GM12878 (cell line): ENCODE measurements around the gene MEGF6. TPM values are rescaled to one million over a fixed set of nuclear protein-coding genes. Genes with fewer than 3 reads are reported as not detected.

Experiments used
- ATAC-seq: fragments of 200-7000 bp; cut with Tn5 transposase; 3 replicates; pipeline ENCODE4 v1.9.1; 2020; ENCODE audit warnings: mild to moderate bottlenecking, moderate library complexity
- BruUV-seq: library from RNA; stranded (reverse); fragments of 400-500 nt; replicated peaks from 2 replicates; lab custom pipeline; 2021; lab: Mats Ljungman, UMichigan
- CTCF ChIA-PET: fragments of 300-600 bp; sonication (Branson Sonifier 250); formaldehyde crosslinking; extraction: SDS; loops from one replicate; lab custom pipeline; 2021; ENCODE audit warnings: inconsistent platforms; lab: Yijun Ruan, JAX
- POLR2A ChIA-PET: fragments of 350-600 bp; formaldehyde crosslinking; extraction: SDS; loops from one replicate; lab custom pipeline; 2021; ENCODE audit warnings: inconsistent platforms; lab: Charles Lee
- RAD21 ChIA-PET: fragments of 300-600 bp; sonication (Branson Sonifier 250); formaldehyde crosslinking; loops from one replicate; lab custom pipeline; 2023; ENCODE audit warnings: antibody characterized with exemption; ENCODE audit not compliant: unreplicated experiment; lab: Charles Lee
- SMC1A ChIA-PET: fragments of 300-600 bp; sonication (Branson Sonifier 250); formaldehyde crosslinking; loops from one replicate; lab custom pipeline; 2023; ENCODE audit not compliant: unreplicated experiment, uncharacterized antibody; lab: Charles Lee
- DNase-seq: peaks from one replicate; pipeline ENCODE4 v3.0.0-alpha.2; 2011; ENCODE audit warnings: low read depth, low spot score
- FAIRE-seq: peaks from 3 replicates; lab custom pipeline; 2011; peaks lifted over from hg19 to GRCh38; lab: Jason Lieb, UNC
- H2AFZ ChIP-seq: 2 replicates; pipeline ENCODE4 v1.6.0; 2011; ENCODE audit warnings: low read depth, low read length, control low read depth; ENCODE audit not compliant: control insufficient read depth
- H3K27ac ChIP-seq: 2 replicates; pipeline ENCODE4 v1.5.1; 2011; ENCODE audit warnings: control low read depth; ENCODE audit not compliant: control insufficient read depth, insufficient read depth
- H3K27me3 ChIP-seq, 2 experiments: replicated peaks in 1 of 2; 2 replicates each; pipeline versions ENCODE4 v1.6.0 to v1.6.1; 2011; ENCODE audit warnings: low read length in 1 of 2; ENCODE audit not compliant: control insufficient read depth in 2 of 2, insufficient read depth in 2 of 2
- H3K36me3 ChIP-seq, 2 experiments: 2 replicates each; pipeline ENCODE4 v1.5.1; 2011; ENCODE audit warnings: low read length in 1 of 2; ENCODE audit not compliant: control insufficient read depth in 2 of 2, insufficient read depth in 2 of 2
- H3K4me1 ChIP-seq: 2 replicates; pipeline ENCODE4 v1.6.1; 2011; ENCODE audit warnings: mild to moderate bottlenecking, low read length, moderate library complexity, mixed read lengths; ENCODE audit not compliant: control insufficient read depth, insufficient read depth
- H3K4me2 ChIP-seq: 2 replicates; pipeline ENCODE4 v1.6.0; 2011; ENCODE audit warnings: control low read depth; ENCODE audit not compliant: control insufficient read depth, insufficient read depth
- H3K4me3 ChIP-seq: fragments of 200-600 bp; sonication (generic); 2 replicates; pipeline ENCODE4 v1.5.1; 2016
- H3K79me2 ChIP-seq: 2 replicates; pipeline ENCODE4 v1.6.0; 2011; ENCODE audit warnings: low read length; ENCODE audit not compliant: control insufficient read depth, insufficient read depth
- H3K9ac ChIP-seq: 2 replicates; pipeline ENCODE4 v1.8.0; 2011; ENCODE audit warnings: low read length, control low read depth, mixed read lengths; ENCODE audit not compliant: control insufficient read depth, insufficient read depth
- H3K9me3 ChIP-seq: replicated peaks from 3 replicates; pipeline ENCODE4 v1.5.1; 2011; ENCODE audit warnings: mild to moderate bottlenecking, low read length; ENCODE audit not compliant: control insufficient read depth, insufficient read depth
- H4K20me1 ChIP-seq: 2 replicates; pipeline ENCODE4 v1.6.0; 2011; ENCODE audit not compliant: control insufficient read depth, insufficient read depth
- FOS ChIP-seq: IDR thresholded peaks from 3 replicates; pipeline ENCODE4 v1.6.1; 2011; ENCODE audit warnings: borderline replicate concordance; ENCODE audit not compliant: insufficient read length; ENCODE audit errors: extremely low read depth
- MEF2A ChIP-seq: IDR thresholded peaks from 2 replicates; pipeline ENCODE4 v1.6.1; 2011; ENCODE audit warnings: low read depth, mild to moderate bottlenecking, low read length, moderate library complexity; ENCODE audit not compliant: insufficient read depth
- MXI1 ChIP-seq: fragments of 150-350 bp; IDR thresholded peaks from 2 replicates; pipeline ENCODE4 v1.6.1; 2011; ENCODE audit warnings: low read depth, mild to moderate bottlenecking, inconsistent platforms, low read length, improper control_type of control experiment
- PAX8 ChIP-seq: fragments of 450-650 bp; IDR thresholded peaks from 2 replicates; pipeline ENCODE4 v1.6.1; 2017; ENCODE audit warnings: mild to moderate bottlenecking, moderate library complexity
- POLR2A ChIP-seq: IDR thresholded peaks from 2 replicates; pipeline ENCODE4 v1.6.1; 2011; ENCODE audit warnings: low read depth, mild to moderate bottlenecking, low read length
- SMC3 ChIP-seq: IDR thresholded peaks from 2 replicates; pipeline ENCODE4 v1.6.1; 2011; ENCODE audit warnings: low read length, improper control_type of control experiment, borderline replicate concordance
- SREBF1 ChIP-seq: IDR thresholded peaks from 2 replicates; pipeline ENCODE4 v1.6.1; 2012; ENCODE audit warnings: mild to moderate bottlenecking, low read length
- YBX1 ChIP-seq: fragments of 450-650 bp; IDR thresholded peaks from 2 replicates; pipeline ENCODE4 v1.6.1; 2016; ENCODE audit warnings: antibody characterized with exemption
- ZNF207 ChIP-seq: fragments of 450-650 bp; IDR thresholded peaks from 2 replicates; pipeline ENCODE4 v1.6.1; 2014; ENCODE audit warnings: antibody characterized with exemption, mild to moderate bottlenecking, borderline replicate concordance
- ZNF217 ChIP-seq: fragments of 450-650 bp; IDR thresholded peaks from 2 replicates; pipeline ENCODE4 v1.6.1; 2017; ENCODE audit warnings: antibody characterized with exemption, mild to moderate bottlenecking
- ZNF274 ChIP-seq: IDR thresholded peaks from one replicate; pipeline ENCODE4 v1.8.0; 2011; ENCODE audit not compliant: insufficient read length, insufficient read depth
- ZSCAN29 ChIP-seq: fragments of 450-650 bp; IDR thresholded peaks from 2 replicates; pipeline ENCODE4 v1.6.1; 2017; ENCODE audit warnings: mild to moderate bottlenecking, moderate library complexity
- WGBS: methylation state at CpG from one replicate; pipeline ENCODE4 v1.1.6; 2016; ENCODE audit warnings: low lambda C conversion rate; ENCODE audit not compliant: insufficient replicate concordance, insufficient coverage; ENCODE audit errors: missing lambda C conversion rate; 5-methylcytosine and 5-hydroxymethylcytosine counted together
- in situ Hi-C: fragments of 300-500 bp; cut with MboI; formaldehyde crosslinking; loops from 9 replicates; pipeline ENCODE4 v1.14.3; 2018; ENCODE audit warnings: mixed read lengths
- intact Hi-C: fragments of 100-400 bp; cut with micrococcal nuclease; formaldehyde crosslinking; loops from one replicate; pipeline ENCODE4 v1.14.2; 2022; ENCODE audit not compliant: unreplicated experiment
- polyA plus RNA-seq, 11 experiments: library from polyadenylated mRNA; depleted of rRNA in 4 of 11; unstranded in 6 of 11; stranded (reverse) in 5 of 11; fragments of >200 nt; fragmentation: Nextera tagmentation in 4 of 11; fragmentation: Illumina TruSeq in 1 of 11; extraction: Ambion mirVana in 4 of 11; extraction: Trizol in 1 of 11; gene quantifications; 1 replicate in 1 of 11; 2 replicates in 10 of 11; pipeline versions ENCODE4 v1.2.1 to v1.2.3, GENCODE V29; 2011 to 2016; ENCODE audit warnings: inconsistent platforms in 2 of 11, missing spikeins in 2 of 11, low read depth in 1 of 11
- total RNA-seq, 4 experiments: library from RNA; depleted of rRNA in 3 of 4; stranded (reverse); fragments of >200 nt in 3 of 4; fragmentation: Illumina TruSeq in 1 of 4; extraction: Trizol in 1 of 4; gene quantifications; 2 replicates each; pipeline versions ENCODE4 v1.2.1 to v1.2.3, GENCODE V29; 2013 to 2021
- TF ChIP-seq, protein P1 (sequence below): IDR thresholded peaks from 2 replicates; pipeline ENCODE4 v1.6.1; 2012; ENCODE audit warnings: low read length, inconsistent platforms
- TF ChIP-seq, protein P2 (sequence below): fragments of 450-650 bp; IDR thresholded peaks from 2 replicates; pipeline ENCODE4 v1.6.1; 2017; ENCODE audit warnings: mild to moderate bottlenecking, moderate library complexity

MEGF6 gene
- total and polyA plus RNA-seq, 10 of the 15 experiments (the other 5 are each of a cell fraction or from before 2014, with no cell fraction given): 0.03 to 0.41 TPM; not detected in 8

DNA sequence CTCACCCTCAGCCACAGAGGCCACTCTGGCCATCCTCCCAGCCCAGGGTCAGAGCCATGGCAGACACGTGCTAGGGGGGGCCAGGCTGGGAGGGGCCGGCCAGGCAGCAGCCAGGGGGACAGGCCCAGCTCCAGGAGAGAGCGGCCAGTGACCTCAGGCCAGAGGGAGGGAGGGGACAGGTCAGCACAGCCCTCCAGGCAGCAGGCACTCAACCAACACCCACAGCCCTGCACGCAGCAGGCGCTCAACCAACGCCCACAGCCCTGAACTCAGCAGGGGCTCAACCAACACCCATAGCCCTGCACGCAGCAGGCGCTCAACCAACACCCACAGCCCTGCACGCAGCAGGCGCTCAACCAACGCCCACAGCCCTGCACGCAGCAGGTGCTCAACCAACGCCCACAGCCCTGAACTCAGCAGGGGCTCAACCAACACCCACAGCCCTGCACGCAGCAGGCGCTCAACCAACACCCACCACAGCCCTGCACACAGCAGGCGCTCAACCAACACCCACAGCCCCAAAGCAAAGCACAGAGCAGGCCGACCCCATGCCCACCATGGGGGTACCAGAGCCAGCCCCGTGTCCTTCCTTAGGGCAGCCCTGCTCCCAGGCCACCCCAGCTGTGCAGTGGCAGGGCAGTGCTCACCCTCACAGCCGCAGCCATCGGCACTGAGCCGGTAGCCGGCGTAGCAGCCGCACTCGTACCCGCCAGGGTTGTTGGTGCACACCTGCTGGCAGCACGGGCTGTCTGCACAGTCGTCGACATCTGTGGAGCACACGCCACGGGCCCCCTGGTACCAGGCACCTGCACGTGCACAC, 101.0 kb downstream of the MEGF6 start:
- WGBS: 33% methylated on average over 25 of the region's 32 CpGs
- no peak overlapping the region for H2AFZ ChIP-seq
- no peak overlapping the region for H3K9ac ChIP-seq
- POLR2A ChIA-PET: no interaction called here
- intact Hi-C loops: no loop called here
- CTCF ChIA-PET: no interaction called here
- DNase-seq (no peak), FAIRE-seq (no peak), ATAC-seq (no peak)
- no peaks in the 10 kb centered on the region for H3K79me2 ChIP-seq
- TF ChIP-seq PAX8 (no peak), SMC3 (no peak), SREBF1 (no peak), ZNF217 (no peak), MXI1 (no peak)
- BruUV-seq: no TSS peak
- H3K27ac ChIP-seq: no peak overlapping the region
- in situ Hi-C loops: no loop called here
- H3K36me3 ChIP-seq: no peaks in the 10 kb centered on the region
- H3K27me3 ChIP-seq: no peaks in the 10 kb centered on the region
- RAD21 ChIA-PET: no interaction called here
- no peaks in the 10 kb centered on the region; the same call in 2 of the 3 replicates for H3K9me3 ChIP-seq
- no peaks in the 10 kb centered on the region for H4K20me1 ChIP-seq
- H3K4me1 ChIP-seq: no peaks in the 10 kb centered on the region
- SMC1A ChIA-PET: no interaction called here
- no peak overlapping the region for H3K4me2 ChIP-seq
- H3K4me3 ChIP-seq: no peak overlapping the region

DNA sequence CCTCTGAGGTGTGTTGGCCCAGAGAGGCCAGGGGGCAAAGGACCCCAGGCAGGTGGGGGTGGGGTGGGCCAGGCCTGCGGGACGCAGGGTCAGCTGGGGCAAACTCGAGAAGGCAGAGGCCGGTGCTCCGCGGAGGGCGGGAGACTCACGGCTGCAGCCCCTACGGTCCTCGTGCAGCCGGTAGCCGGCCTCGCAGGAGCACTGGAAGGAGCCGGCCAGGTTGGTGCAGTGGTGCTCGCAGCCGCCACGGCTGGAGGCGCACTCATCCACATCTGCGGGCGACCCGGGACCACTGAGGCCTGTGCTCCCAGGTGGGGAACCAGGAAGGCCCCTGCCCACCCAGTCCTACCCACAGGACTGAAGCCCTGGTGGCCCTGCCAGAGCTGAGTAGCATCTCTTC, 101.6 kb downstream of the MEGF6 start:
- no peaks in the 10 kb centered on the region for H3K79me2 ChIP-seq
- intact Hi-C loops (no loop called here), in situ Hi-C loops (no loop called here)
- no peaks in the 10 kb centered on the region for H3K27me3 ChIP-seq
- SMC1A ChIA-PET: no interaction called here
- no peak overlapping the region for H3K9ac ChIP-seq
- DNase-seq (no peak), ATAC-seq (no peak), FAIRE-seq (no peak)
- no peak overlapping the region for H3K4me2 ChIP-seq
- no TSS peak for BruUV-seq
- no peaks in the 10 kb centered on the region for H4K20me1 ChIP-seq
- RAD21 ChIA-PET: no interaction called here
- WGBS: 76% methylated on average over 21 of the region's 21 CpGs
- POLR2A ChIA-PET: no interaction called here
- H3K27ac ChIP-seq: no peak overlapping the region
- H3K36me3 ChIP-seq: no peaks in the 10 kb centered on the region
- no peaks in the 10 kb centered on the region for H3K4me1 ChIP-seq
- H3K9me3 ChIP-seq: no peaks in the 10 kb centered on the region; the same call in 2 of the 3 replicates
- no peak overlapping the region for H2AFZ ChIP-seq
- H3K4me3 ChIP-seq: no peak overlapping the region
- CTCF ChIA-PET: no interaction called here
- TF ChIP-seq MEF2A (no peak), POLR2A (no peak), ZNF207 (no peak), ZNF274 (no peak), YBX1 (no peak), ZSCAN29 (no peak), FOS (no peak)
- TF ChIP-seq, protein P1, sequence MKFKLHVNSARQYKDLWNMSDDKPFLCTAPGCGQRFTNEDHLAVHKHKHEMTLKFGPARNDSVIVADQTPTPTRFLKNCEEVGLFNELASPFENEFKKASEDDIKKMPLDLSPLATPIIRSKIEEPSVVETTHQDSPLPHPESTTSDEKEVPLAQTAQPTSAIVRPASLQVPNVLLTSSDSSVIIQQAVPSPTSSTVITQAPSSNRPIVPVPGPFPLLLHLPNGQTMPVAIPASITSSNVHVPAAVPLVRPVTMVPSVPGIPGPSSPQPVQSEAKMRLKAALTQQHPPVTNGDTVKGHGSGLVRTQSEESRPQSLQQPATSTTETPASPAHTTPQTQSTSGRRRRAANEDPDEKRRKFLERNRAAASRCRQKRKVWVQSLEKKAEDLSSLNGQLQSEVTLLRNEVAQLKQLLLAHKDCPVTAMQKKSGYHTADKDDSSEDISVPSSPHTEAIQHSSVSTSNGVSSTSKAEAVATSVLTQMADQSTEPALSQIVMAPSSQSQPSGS: no peak
- TF ChIP-seq, protein P2, sequence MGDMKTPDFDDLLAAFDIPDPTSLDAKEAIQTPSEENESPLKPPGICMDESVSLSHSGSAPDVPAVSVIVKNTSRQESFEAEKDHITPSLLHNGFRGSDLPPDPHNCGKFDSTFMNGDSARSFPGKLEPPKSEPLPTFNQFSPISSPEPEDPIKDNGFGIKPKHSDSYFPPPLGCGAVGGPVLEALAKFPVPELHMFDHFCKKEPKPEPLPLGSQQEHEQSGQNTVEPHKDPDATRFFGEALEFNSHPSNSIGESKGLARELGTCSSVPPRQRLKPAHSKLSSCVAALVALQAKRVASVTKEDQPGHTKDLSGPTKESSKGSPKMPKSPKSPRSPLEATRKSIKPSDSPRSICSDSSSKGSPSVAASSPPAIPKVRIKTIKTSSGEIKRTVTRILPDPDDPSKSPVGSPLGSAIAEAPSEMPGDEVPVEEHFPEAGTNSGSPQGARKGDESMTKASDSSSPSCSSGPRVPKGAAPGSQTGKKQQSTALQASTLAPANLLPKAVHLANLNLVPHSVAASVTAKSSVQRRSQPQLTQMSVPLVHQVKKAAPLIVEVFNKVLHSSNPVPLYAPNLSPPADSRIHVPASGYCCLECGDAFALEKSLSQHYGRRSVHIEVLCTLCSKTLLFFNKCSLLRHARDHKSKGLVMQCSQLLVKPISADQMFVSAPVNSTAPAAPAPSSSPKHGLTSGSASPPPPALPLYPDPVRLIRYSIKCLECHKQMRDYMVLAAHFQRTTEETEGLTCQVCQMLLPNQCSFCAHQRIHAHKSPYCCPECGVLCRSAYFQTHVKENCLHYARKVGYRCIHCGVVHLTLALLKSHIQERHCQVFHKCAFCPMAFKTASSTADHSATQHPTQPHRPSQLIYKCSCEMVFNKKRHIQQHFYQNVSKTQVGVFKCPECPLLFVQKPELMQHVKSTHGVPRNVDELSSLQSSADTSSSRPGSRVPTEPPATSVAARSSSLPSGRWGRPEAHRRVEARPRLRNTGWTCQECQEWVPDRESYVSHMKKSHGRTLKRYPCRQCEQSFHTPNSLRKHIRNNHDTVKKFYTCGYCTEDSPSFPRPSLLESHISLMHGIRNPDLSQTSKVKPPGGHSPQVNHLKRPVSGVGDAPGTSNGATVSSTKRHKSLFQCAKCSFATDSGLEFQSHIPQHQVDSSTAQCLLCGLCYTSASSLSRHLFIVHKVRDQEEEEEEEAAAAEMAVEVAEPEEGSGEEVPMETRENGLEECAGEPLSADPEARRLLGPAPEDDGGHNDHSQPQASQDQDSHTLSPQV: no peak
